Measurements from ENCODE around the gene MIF.
"Not testable (repeated sequence)": the region's sequence is repeated elsewhere in the genome, so short reads cannot be mapped to it uniquely, and the experiment has no call there.

MIF gene

GRCh38 chr22:23891726-23892125 is 2.5 kb upstream of the MIF start:
- peaks cover 17% of the 10 kb centered on the region for H3K4me1 ChIP-seq
- peaks cover 21% of the 10 kb centered on the region for H3K36me3 ChIP-seq (replicated peaks)
- H3K4me3 ChIP-seq: no peak overlapping the region
- H3K27me3 ChIP-seq (ENCODE audit: low read depth): no peaks in the 10 kb centered on the region
- H3K9me3 ChIP-seq: no peaks in the 10 kb centered on the region
- no peak for DNase-seq (ENCODE audit: low spot score in 2 of 2)
- in situ Hi-C loops (cut with MboI; ENCODE audit: low sequenced_read_pairs): no loop called here

GRCh38 chr22:23892130-23892529 is 2.1 kb upstream of the MIF start:
- no peak for DNase-seq (ENCODE audit: low spot score in 2 of 2)
- Histone ChIP-seq H3K4me3 (no peak overlapping the region), H3K36me3 (replicated peaks) (peaks cover 25% of the 10 kb centered on the region), H3K9me3 (no peaks in the 10 kb centered on the region), H3K4me1 (peaks cover 17% of the 10 kb centered on the region), H3K27me3 (ENCODE audit: low read depth) (no peaks in the 10 kb centered on the region)
- in situ Hi-C loops (cut with MboI; ENCODE audit: low sequenced_read_pairs): no loop called here

- Histone ChIP-seq H3K27me3 (ENCODE audit: low read depth) (no peaks in the 10 kb centered on the region), H3K4me3 (no peak overlapping the region), H3K36me3 (replicated peaks) (peaks cover 28% of the 10 kb centered on the region), H3K4me1 (peaks cover 17% of the 10 kb centered on the region), H3K9me3 (no peaks in the 10 kb centered on the region)
- no peak for DNase-seq (ENCODE audit: low spot score in 2 of 2)
- in situ Hi-C loops (cut with MboI; ENCODE audit: low sequenced_read_pairs): no loop called here
Measured at GRCh38 chr22:23892706-23893105, 1.5 kb upstream of the MIF start.

GRCh38 chr22:23893121-23893944 is 850 bp upstream of the MIF start:
- Histone ChIP-seq H3K4me3 (peak overlapping the region; percentile 89), H3K36me3 (replicated peaks) (peaks cover 34% of the 10 kb centered on the region), H3K9me3 (no peaks in the 10 kb centered on the region), H3K4me1 (peaks cover 13% of the 10 kb centered on the region), H3K27me3 (ENCODE audit: low read depth) (no peaks in the 10 kb centered on the region)
- in situ Hi-C loops (cut with MboI; ENCODE audit: low sequenced_read_pairs): no loop called here
- DNase-seq (ENCODE audit: low spot score in 2 of 2): no peak

- H3K4me1 ChIP-seq: peaks cover 10% of the 10 kb centered on the region
- peaks cover 34% of the 10 kb centered on the region for H3K36me3 ChIP-seq (replicated peaks)
- peak overlapping the region; percentile 89 for H3K4me3 ChIP-seq
- peaks cover 4% of the 10 kb centered on the region; the same call in 1 of the 2 replicates for H3K9me3 ChIP-seq
- in situ Hi-C loops (cut with MboI; ENCODE audit: low sequenced_read_pairs): no loop called here
- no peaks in the 10 kb centered on the region for H3K27me3 ChIP-seq (ENCODE audit: low read depth)
- DNase-seq (ENCODE audit: low spot score in 2 of 2): peak; percentile 75 to 94
Measured at GRCh38 chr22:23894710-23895598, 771 bp downstream of the MIF start.

- Histone ChIP-seq H3K27me3 (ENCODE audit: low read depth) (no peaks in the 10 kb centered on the region), H3K36me3 (replicated peaks) (peaks cover 34% of the 10 kb centered on the region), H3K9me3 (peaks cover 5% of the 10 kb centered on the region; the same call in 1 of the 2 replicates), H3K4me1 (peaks cover 10% of the 10 kb centered on the region), H3K4me3 (peak overlapping the region; percentile 89)
- DNase-seq (ENCODE audit: low spot score in 2 of 2): no peak
- in situ Hi-C loops (cut with MboI; ENCODE audit: low sequenced_read_pairs): no loop called here
Measured at GRCh38 chr22:23895599-23896144, 1.5 kb downstream of the MIF start.

GRCh38 chr22:23896166-23896522 is 2.0 kb downstream of the MIF start:
- Histone ChIP-seq H3K27me3 (ENCODE audit: low read depth) (no peaks in the 10 kb centered on the region), H3K36me3 (replicated peaks) (peaks cover 34% of the 10 kb centered on the region)

GRCh38 chr22:23896523-23897186 is 2.5 kb downstream of the MIF start:
- peaks cover 34% of the 10 kb centered on the region for H3K36me3 ChIP-seq (replicated peaks)

More at GRCh38 chr22:23896166-23896522, 2.0 kb downstream of the MIF start:
- Histone ChIP-seq H3K9me3 (peaks cover 5% of the 10 kb centered on the region; the same call in 1 of the 2 replicates), H3K4me3 (peak overlapping the region; percentile 89; the same call in 1 of the 2 replicates), H3K4me1 (peaks cover 10% of the 10 kb centered on the region)
- DNase-seq (ENCODE audit: low spot score in 2 of 2): no peak
- in situ Hi-C loops (cut with MboI; ENCODE audit: low sequenced_read_pairs): no loop called here

GRCh38 chr22:23897320-23897719 is 3.1 kb downstream of the MIF start:
- H3K4me3 ChIP-seq: no peak overlapping the region
- in situ Hi-C loops (cut with MboI; ENCODE audit: low sequenced_read_pairs): no loop called here
- peaks cover 34% of the 10 kb centered on the region for H3K36me3 ChIP-seq (replicated peaks)
- H3K9me3 ChIP-seq: peaks cover 5% of the 10 kb centered on the region; the same call in 1 of the 2 replicates
- DNase-seq (ENCODE audit: low spot score in 2 of 2): no peak
- H3K27me3 ChIP-seq (ENCODE audit: low read depth): no peaks in the 10 kb centered on the region
- peaks cover 10% of the 10 kb centered on the region for H3K4me1 ChIP-seq

More at GRCh38 chr22:23896523-23897186, 2.5 kb downstream of the MIF start:
- Histone ChIP-seq H3K4me3 (no peak overlapping the region), H3K27me3 (ENCODE audit: low read depth) (no peaks in the 10 kb centered on the region), H3K9me3 (peaks cover 5% of the 10 kb centered on the region; the same call in 1 of the 2 replicates), H3K4me1 (peaks cover 10% of the 10 kb centered on the region)
- DNase-seq (ENCODE audit: low spot score in 2 of 2): no peak
- in situ Hi-C loops (cut with MboI; ENCODE audit: low sequenced_read_pairs): no loop called here

GRCh38 chr22:23898006-23898974 is 4.1 kb downstream of the MIF start:
- in situ Hi-C loops (cut with MboI; ENCODE audit: low sequenced_read_pairs): no loop called here

GRCh38 chr22:23899042-23899745 is 5.0 kb downstream of the MIF start:
- Histone ChIP-seq H3K4me1 (peaks cover 3% of the 10 kb centered on the region; the same call in 1 of the 2 replicates), H3K36me3 (replicated peaks) (peaks cover 34% of the 10 kb centered on the region), H3K27me3 (ENCODE audit: low read depth) (no peaks in the 10 kb centered on the region), H3K9me3 (peaks cover 5% of the 10 kb centered on the region; the same call in 1 of the 2 replicates), H3K4me3 (no peak overlapping the region)
- no peak for DNase-seq (ENCODE audit: low spot score in 2 of 2)
- in situ Hi-C loops (cut with MboI; ENCODE audit: low sequenced_read_pairs): no loop called here

More at GRCh38 chr22:23898006-23898974, 4.1 kb downstream of the MIF start:
- DNase-seq (ENCODE audit: low spot score in 2 of 2): no peak
- Histone ChIP-seq H3K27me3 (ENCODE audit: low read depth) (no peaks in the 10 kb centered on the region), H3K9me3 (peaks cover 5% of the 10 kb centered on the region; the same call in 1 of the 2 replicates), H3K36me3 (replicated peaks) (peaks cover 34% of the 10 kb centered on the region), H3K4me3 (no peak overlapping the region), H3K4me1 (peaks cover 9% of the 10 kb centered on the region)

GRCh38 chr22:23900227-23900626 is 6.0 kb downstream of the MIF start:
- in situ Hi-C loops (cut with MboI; ENCODE audit: low sequenced_read_pairs); DNase-seq (ENCODE audit: low spot score in 2 of 2); H3K9me3 ChIP-seq; H3K4me3 ChIP-seq; H3K27me3 ChIP-seq (ENCODE audit: low read depth); H3K4me1 ChIP-seq: not testable (repeated sequence)
- H3K36me3 ChIP-seq (replicated peaks): peaks cover 28% of the 10 kb centered on the region

Data from HAP-1 (cell line).